Stimulated activated naive CD8-positive, alpha-beta T cell treated with anti-CD3 and anti-CD28 coated beads, Interleukin-15, Interleukin-2, amounts not matched to agents 100 U/mL and 50 U/mL, for 24 hours (primary cell): ENCODE data around the gene NOL3.

ENCODE experiments used
- ATAC-seq: fragments of 150-1000 bp; cut with Tn5 transposase; one replicate; pipeline ENCODE4 v1.10.0; 2021
- DNase-seq: peaks from one replicate; pipeline ENCODE4 v3.0.0; 2021

The NOL3 gene

DNA sequence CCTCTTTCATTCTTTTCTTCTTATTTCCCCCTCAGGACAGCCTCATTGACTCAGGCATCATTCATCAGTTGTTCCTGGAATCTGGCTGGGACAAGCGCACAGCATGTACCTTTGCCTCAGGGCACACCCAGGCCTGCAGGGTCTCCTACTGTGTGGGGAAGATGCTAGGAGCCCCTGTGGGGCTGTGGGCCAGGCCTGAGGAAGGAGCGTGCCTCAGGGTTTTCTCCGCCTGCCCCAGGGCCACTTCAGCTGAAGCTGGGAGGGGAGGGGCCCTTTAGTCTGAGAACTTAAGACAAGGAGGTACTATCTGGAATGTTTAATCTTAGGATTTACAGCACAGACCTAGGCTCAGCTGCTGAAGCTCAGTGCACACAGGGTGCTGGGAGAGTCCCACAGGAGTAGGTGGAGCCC, 36.5 kb downstream of the NOL3 start:
- no peak for DNase-seq
- ATAC-seq = no peak

DNA sequence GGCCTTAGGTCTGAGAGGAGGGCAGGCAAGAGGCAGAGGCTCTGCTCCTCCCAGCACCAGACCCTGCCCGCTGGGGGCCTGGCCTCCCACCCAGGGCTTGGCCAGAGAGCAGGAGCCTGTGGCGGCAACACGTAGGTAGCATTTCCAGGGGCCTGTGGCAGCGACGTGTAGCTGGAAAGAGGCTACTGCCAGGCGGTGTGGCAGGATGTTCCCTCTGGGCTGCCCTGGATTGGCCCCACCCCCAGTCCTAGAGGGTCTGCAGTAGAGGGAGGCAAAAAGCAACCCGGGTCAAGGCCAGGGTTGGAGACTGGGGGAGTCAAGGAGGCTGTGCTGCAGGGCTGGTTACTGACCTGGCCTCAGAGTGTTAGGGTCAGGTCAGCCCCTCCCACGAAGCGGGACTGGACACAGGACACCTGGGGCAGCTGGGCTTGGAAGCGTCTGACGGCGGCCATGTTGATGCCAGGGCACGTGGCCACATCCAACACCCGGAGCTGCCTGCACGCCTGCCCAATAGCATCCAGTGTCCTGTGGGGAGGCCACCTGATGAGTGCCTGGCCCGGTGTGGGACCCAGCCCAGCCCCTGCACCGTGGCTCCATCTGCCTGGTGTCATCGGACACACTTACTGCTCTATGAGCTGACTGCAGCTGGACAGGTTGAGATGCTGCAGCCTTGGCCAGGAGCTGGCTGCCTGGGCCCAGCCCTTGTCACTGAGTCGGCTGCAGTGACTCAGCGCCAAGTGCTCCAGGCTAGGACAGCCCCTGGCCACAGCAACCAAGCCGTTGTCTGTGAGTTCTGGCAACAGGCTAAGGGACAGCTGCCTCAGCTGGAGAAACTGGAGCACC, 37.1 kb downstream of the NOL3 start:
- no peak for DNase-seq
- ATAC-seq = no peak

DNA sequence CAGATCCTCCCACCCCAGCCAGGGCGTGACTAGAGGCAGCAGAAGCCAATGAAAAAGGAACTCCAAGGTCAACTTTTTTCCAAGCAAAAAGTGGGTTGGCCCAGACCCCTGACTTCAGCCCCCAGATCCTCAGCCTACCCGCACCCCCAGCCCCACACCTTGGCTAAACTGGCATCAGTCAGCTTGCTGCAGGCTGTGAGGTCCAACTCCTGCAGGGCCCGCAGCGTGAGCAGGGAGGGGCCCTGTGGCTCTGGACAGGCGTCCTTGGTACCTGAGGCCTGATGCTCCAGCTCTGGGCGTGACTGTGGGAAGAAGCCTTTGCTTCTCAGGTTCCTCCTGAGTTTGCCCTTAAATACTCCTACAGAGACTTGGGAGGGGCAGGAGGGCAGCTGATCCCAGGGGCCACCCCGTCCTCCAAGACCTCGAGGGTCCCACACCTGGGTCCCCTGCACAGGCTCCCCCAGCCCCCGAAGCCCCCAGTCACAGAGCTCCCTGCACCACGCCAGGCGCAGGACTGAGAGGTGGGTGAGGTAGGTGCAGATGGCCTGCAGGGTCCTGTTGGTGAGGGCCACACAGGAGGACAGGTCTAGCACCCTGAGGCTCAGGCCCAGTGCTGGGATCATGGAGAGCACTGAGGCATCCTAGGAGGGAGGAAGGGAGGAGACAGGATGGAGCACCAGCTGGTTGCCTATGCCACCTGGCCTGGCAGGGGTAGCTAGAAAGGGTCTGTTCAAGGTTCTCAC, 38.0 kb downstream of the NOL3 start:
- no peak for ATAC-seq
- DNase-seq = no peak

DNA sequence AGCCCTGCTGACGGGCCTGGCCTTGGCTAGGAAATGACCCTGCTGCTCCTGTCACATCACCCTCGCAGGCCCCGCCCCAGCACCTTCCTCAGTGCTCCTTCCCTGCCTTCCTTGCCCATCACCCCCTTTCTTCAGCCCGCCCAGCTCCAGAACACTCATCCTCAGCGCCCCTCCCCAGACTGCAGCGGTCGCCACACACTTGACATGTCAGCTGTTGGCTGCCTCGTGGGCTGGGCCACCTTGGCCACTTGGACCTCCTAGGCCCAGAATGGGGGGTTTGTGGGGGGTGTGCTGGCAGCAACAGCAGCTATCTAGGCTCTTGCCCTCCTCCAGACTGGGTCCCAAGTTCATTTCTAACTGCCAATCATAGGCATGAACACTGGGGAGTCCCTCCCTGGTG, 39.2 kb downstream of the NOL3 start:
- ATAC-seq (no peak), DNase-seq (no peak)

DNA sequence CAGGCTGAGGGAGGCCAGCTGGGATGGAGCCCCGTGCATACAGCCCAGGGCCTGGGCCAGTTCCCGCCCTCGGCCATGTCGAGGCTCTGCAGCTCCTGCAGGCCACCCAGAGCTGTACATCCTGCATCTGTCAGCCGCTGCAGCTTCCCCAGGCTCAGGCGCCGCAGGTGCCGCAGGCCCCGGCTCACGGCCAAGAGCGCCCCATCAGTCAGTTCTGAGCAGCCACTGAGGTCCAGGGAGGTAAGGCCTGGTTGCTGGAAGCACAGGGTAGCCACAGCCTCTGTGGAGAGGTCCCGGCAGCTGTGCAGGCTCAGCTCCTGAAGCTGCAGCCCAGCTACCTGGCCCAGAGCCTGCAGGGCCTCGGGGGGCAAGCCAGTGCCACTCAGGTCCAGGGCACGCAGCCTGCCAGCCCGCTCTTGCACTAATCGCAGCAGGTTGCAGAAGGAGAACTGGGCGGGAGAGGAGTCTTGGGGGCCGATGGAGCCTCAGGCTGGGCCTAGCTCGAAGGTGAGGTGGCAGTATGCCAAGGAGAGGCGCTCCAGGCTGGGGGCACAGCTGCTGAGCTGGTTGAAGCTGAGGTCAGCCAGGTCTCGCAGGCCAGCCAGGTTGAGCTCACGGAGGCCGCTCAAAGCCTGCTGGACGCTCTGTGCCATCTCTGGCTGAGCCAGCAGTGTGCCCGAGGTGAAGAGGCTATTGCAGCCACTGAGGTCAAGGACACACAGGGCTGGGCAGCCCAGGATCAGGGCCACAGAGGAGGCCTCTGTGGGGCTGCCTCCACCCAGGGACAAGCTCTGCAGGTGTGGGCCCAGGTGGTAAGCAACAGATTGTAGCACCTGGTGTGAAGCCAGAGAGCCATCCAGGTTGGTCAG, 40.0 kb downstream of the NOL3 start:
- DNase-seq (no peak), ATAC-seq (no peak)

DNA sequence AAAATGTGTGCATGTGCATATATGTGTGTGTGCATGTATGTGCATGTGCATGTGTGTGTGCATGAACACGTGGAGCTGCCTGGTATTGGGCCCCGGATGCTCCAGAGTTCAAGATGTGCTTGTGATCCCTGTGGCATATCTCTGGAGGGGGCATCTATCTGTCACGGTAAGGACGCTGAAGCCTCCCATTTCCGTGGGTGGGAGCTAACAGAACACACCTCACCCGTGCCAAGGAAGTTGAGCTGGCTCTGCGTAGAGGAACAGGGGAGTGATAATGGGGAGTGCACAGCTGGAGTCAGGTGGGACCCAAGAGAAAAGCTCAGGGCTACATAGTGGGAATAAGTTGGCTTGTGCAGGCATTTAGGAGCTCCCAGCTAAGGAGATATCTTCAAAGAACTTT, 41.3 kb downstream of the NOL3 start:
- DNase-seq = no peak
- no peak for ATAC-seq

DNA sequence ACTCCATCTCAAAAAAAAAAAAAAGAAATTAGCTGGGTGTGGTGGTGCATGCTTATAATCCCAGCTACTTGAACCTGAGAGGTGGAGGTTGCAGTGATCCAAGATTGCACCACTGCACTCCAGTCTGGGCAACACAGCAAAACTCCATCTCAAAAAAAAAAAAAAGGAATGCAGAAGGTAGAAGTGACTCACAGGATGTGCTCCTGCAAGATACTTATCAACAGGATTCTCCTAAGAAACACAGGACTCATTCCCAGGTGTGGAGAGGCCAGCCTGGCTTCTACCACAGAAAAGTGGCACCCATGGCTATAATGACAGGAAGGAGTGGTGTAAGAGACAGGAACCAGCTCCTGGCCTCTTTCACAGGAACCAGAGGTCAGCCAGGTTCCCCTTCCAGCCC, 42.4 kb downstream of the NOL3 start:
- ATAC-seq (no peak), DNase-seq (no peak)

DNA sequence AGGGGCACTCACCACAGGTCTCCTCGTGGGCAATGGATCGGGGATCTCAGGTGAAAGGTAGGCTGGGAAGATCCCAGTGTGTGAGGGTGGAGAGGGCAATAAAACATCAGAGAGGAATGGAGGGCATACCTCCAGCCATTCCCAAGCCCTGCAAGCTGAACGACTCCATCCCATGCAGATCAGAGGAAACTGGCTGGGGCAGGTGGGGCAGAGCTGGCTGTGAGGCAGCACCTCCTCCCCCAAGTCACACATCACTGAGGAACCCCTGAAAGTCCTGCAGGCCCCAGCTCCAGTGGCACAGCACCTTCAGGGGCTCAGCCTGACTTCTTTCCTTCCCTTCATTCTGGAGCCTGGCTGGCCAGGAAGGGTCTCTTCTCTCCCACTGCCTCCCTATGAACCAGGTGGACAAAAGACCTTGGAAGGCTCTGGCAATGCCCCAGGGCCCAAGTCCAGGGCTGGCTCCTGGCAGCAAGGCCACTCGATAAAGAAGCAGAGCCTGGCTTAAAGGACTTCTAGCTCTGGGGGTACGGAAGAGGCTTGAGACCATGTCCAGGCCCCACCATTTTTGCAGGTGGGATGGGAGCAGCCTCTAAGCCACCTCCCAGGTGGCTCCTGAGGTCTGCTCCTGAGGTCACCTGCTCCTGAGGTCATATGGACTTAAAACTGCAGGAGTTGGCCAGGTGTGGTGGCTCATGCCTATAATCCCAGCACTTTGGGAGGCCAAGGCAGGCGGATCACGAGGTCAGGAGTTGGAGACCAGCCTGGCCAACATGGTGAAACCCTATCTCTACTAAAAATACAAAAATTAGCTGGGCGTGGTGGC, 43.1 kb downstream of the NOL3 start:
- ATAC-seq (no peak), DNase-seq (no peak)

DNA sequence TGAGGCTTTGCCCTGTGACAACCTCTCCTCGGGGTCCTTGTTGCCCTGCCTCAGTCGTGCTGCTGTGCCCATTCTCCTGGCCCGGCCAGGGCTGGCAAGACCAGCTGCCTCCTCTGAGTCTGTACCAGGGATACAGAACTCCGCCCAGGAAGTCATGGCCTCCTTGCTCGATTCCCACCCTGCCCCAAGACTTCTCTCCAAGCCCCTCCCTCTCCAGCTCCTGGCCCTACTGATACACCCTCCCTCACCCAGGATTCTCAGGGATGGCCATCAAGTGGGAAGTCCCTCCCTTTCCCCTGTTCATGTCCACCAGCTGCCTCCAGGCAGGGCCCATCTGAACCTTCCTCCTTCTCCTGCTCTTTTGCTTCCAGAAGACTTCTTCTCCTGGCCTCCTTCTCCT, 45.4 kb downstream of the NOL3 start:
- ATAC-seq = no peak
- DNase-seq = no peak

DNA sequence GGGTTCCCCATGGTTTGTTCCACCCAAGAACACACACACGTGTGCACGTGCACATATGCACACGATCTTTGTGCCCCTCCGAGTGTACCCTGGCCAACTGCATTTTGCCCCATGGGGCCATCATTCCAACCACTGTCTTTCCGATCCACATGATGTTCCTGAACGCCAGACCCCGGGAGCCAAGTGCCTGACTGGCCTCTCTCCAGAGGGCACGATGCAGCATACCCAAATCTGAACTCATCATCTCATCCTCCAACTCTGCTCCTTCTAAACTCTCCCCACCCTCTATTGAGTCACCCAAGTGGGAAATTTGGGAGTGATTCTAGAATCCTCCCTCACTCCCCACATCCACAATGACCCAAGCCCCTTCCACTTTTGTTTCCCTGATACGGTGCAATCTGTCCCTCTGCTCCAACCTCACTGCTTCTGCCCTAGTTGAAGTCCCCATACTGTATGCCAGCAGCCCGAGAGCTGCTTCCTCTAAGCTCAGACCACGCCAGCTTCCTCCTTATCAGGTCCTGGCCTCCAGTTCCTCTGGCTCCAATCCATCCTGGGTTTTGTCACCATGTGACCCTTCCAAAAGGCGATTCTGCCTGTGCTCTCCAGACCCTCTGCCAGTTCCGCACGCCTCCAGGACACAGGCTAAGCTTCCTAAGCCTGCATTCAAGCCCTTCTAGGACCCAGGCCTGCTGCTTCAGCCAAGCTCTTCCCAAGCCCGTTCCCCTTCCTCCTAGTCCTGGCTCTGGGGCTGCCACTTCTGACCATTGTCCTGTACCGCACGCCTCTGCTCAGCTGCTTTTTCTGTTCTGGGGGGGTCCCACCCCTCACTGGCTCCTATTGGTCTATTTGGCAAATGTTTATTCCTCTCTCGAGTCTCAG, 46.5 kb downstream of the NOL3 start:
- DNase-seq = no peak
- no peak for ATAC-seq

DNA sequence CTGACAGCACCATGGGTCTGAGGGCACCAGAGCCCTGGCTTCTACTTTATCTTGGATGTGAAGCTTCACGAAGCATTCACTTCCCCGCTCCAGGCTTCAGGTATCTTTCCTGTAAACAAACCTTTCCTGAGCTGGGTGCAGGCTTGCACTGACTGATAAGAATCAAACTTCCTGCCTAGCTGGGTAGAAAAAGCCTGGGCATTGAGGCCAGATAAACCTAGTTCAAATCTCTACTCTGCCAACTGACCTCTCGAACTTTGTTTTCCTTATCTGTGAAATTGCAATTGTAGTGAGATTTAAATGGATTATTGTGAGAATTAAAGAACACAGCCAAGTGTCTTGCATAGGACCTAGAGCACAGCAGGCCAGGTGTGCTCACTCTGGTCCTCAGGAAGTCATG, 53.7 kb downstream of the NOL3 start:
- ATAC-seq (no peak), DNase-seq (no peak)
